ENCODE measurements around the gene DMXL2.

The DMXL2 gene

GRCh38 chr15:51589881-51590568 lies 32.5 kb downstream of the DMXL2 start:
- no peak for DNase-seq (ENCODE audit: low read depth, low spot score)
- no peak for TF ChIP-seq CTCF (IDR thresholded peaks at IDR 0.05; ENCODE audit: low read depth, low read length)
- in situ Hi-C loops (cut with HindIII; ENCODE audit: low sequenced_read_pairs) = no loop called here
- H3K4me3 ChIP-seq (ENCODE audit: low read depth, low read length) = no peak overlapping the region

- DNase-seq (ENCODE audit: low read depth, low spot score) = no peak
- TF ChIP-seq CTCF (IDR thresholded peaks at IDR 0.05; ENCODE audit: low read depth, low read length) = no peak
- in situ Hi-C loops (cut with HindIII; ENCODE audit: low sequenced_read_pairs) = no loop called here
- H3K4me3 ChIP-seq (ENCODE audit: low read depth, low read length) = no peak overlapping the region
Observed at GRCh38 chr15:51588966-51589365, 33.6 kb downstream of the DMXL2 start.

- DNase-seq (ENCODE audit: low read depth, low spot score) = no peak
- in situ Hi-C loops (cut with HindIII; ENCODE audit: low sequenced_read_pairs) = no loop called here
- no peak for TF ChIP-seq CTCF (IDR thresholded peaks at IDR 0.05; ENCODE audit: low read depth, low read length)
- H3K4me3 ChIP-seq (ENCODE audit: low read depth, low read length) = no peak overlapping the region
Observed at GRCh38 chr15:51585986-51586385, 36.6 kb downstream of the DMXL2 start.

GRCh38 chr15:51580982-51581381 lies 41.6 kb downstream of the DMXL2 start:
- TF ChIP-seq CTCF (IDR thresholded peaks at IDR 0.05; ENCODE audit: low read depth, low read length) = no peak
- DNase-seq (ENCODE audit: low read depth, low spot score) = no peak
- in situ Hi-C loops (cut with HindIII; ENCODE audit: low sequenced_read_pairs) = no loop called here
- H3K4me3 ChIP-seq (ENCODE audit: low read depth, low read length) = no peak overlapping the region

GRCh38 chr15:51580385-51580784 lies 42.2 kb downstream of the DMXL2 start:
- DNase-seq (ENCODE audit: low read depth, low spot score) = no peak
- TF ChIP-seq CTCF (IDR thresholded peaks at IDR 0.05; ENCODE audit: low read depth, low read length) = no peak
- H3K4me3 ChIP-seq (ENCODE audit: low read depth, low read length) = no peak overlapping the region
- in situ Hi-C loops (cut with HindIII; ENCODE audit: low sequenced_read_pairs) = no loop called here

GRCh38 chr15:51579012-51579411 lies 43.6 kb downstream of the DMXL2 start:
- in situ Hi-C loops (cut with HindIII; ENCODE audit: low sequenced_read_pairs) = no loop called here
- H3K4me3 ChIP-seq (ENCODE audit: low read depth, low read length) = no peak overlapping the region
- DNase-seq (ENCODE audit: low read depth, low spot score) = no peak
- no peak for TF ChIP-seq CTCF (IDR thresholded peaks at IDR 0.05; ENCODE audit: low read depth, low read length)

All from astrocyte of the spinal cord (primary cell).